GM12878 (cell line): ENCODE data around the gene FHL2.

ENCODE experiments used
- ATF3 ChIP-seq: IDR thresholded peaks from 2 replicates; pipeline ENCODE4 v1.6.1; 2011; ENCODE audit warnings: low read depth, mild to moderate bottlenecking, low read length, moderate library complexity, borderline replicate concordance; ENCODE audit errors: extremely low read depth
- CEBPB ChIP-seq, 2 experiments: fragments of 150-350 bp in 1 of 2; IDR thresholded peaks; 2 replicates each; pipeline ENCODE4 v1.6.1; 2012 to 2014; ENCODE audit warnings: low read depth in 2 of 2, low read length in 2 of 2, borderline replicate concordance in 1 of 2, inconsistent platforms in 1 of 2
- EZH2 ChIP-seq: IDR thresholded peaks from 2 replicates; pipeline ENCODE4 v1.6.1; 2012; ENCODE audit warnings: low read depth, mild to moderate bottlenecking, control low read depth, inconsistent platforms, low read length, borderline replicate concordance; ENCODE audit not compliant: control insufficient read depth
- FOXM1 ChIP-seq: IDR thresholded peaks from 2 replicates; pipeline ENCODE4 v1.6.1; 2012; ENCODE audit warnings: low read depth, mild to moderate bottlenecking, inconsistent platforms, low read length, moderate library complexity
- IKZF1 ChIP-seq: fragments of 450-650 bp; conservative IDR thresholded peaks from 2 replicates; pipeline ENCODE4 v1.6.1; 2017; ENCODE audit warnings: antibody characterized with exemption, mild to moderate bottlenecking
- MEF2B ChIP-seq: fragments of 450-650 bp; IDR thresholded peaks from 2 replicates; pipeline ENCODE4 v1.6.1; 2018; ENCODE audit warnings: mild to moderate bottlenecking, moderate library complexity; ENCODE audit not compliant: partially characterized antibody, poor library complexity, severe bottlenecking
- POLR2A ChIP-seq: IDR thresholded peaks from 2 replicates; pipeline ENCODE4 v1.6.1; 2011; ENCODE audit warnings: low read depth, mild to moderate bottlenecking, low read length
- SRF ChIP-seq, 2 experiments: IDR thresholded peaks; 2 replicates each; pipeline ENCODE4 v1.6.1; 2011; ENCODE audit warnings: low read depth in 2 of 2, low read length in 2 of 2, mild to moderate bottlenecking in 1 of 2, moderate library complexity in 1 of 2
- TARDBP ChIP-seq: IDR thresholded peaks from 2 replicates; pipeline ENCODE4 v1.6.1; 2016; ENCODE audit warnings: borderline replicate concordance
- TF ChIP-seq, protein P1 (sequence below), 3 experiments: IDR thresholded peaks in 2 of 3; conservative IDR thresholded peaks in 1 of 3; 2 replicates each; pipeline ENCODE4 v1.5.1; 2011; ENCODE audit warnings: low read depth in 3 of 3, low read length in 3 of 3, mild to moderate bottlenecking in 3 of 3, control low read depth in 2 of 3, moderate library complexity in 2 of 3, inconsistent platforms in 1 of 3, mixed read lengths in 1 of 3; ENCODE audit not compliant: control insufficient read depth in 2 of 3, insufficient read depth in 1 of 3; ENCODE audit errors: extremely low read depth in 1 of 3
- TF ChIP-seq, protein P2 (sequence below): fragments of 450-650 bp; IDR thresholded peaks from 2 replicates; pipeline ENCODE4 v1.6.1; 2017; ENCODE audit warnings: borderline replicate concordance
- TF ChIP-seq, protein P3 (sequence below): IDR thresholded peaks from 2 replicates; pipeline ENCODE4 v1.6.1; 2012; ENCODE audit warnings: mild to moderate bottlenecking, low read depth, low read length

GRCh38 chr2:105417857-105418436 lies 19.1 kb upstream of the FHL2 start:
- TF ChIP-seq FOXM1: no peak
- TF ChIP-seq CEBPB (IDR thresholded peaks at IDR 0.05; ENCODE audit: borderline replicate concordance in 1 of 2, low read depth in 2 of 2, low read length in 2 of 2): no peak
- TF ChIP-seq, protein P1, sequence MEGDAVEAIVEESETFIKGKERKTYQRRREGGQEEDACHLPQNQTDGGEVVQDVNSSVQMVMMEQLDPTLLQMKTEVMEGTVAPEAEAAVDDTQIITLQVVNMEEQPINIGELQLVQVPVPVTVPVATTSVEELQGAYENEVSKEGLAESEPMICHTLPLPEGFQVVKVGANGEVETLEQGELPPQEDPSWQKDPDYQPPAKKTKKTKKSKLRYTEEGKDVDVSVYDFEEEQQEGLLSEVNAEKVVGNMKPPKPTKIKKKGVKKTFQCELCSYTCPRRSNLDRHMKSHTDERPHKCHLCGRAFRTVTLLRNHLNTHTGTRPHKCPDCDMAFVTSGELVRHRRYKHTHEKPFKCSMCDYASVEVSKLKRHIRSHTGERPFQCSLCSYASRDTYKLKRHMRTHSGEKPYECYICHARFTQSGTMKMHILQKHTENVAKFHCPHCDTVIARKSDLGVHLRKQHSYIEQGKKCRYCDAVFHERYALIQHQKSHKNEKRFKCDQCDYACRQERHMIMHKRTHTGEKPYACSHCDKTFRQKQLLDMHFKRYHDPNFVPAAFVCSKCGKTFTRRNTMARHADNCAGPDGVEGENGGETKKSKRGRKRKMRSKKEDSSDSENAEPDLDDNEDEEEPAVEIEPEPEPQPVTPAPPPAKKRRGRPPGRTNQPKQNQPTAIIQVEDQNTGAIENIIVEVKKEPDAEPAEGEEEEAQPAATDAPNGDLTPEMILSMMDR (IDR thresholded peaks at IDR 0.05 in 2 of 3, conservative IDR thresholded peaks at IDR 0.05 in 1 of 3; ENCODE audit: control insufficient read depth in 2 of 3, extremely low read depth in 1 of 3, insufficient read depth in 1 of 3, low read depth in 3 of 3, low read length in 3 of 3): no peak
- no peak for TF ChIP-seq TARDBP
- no peak for TF ChIP-seq ATF3
- TF ChIP-seq, protein P2, sequence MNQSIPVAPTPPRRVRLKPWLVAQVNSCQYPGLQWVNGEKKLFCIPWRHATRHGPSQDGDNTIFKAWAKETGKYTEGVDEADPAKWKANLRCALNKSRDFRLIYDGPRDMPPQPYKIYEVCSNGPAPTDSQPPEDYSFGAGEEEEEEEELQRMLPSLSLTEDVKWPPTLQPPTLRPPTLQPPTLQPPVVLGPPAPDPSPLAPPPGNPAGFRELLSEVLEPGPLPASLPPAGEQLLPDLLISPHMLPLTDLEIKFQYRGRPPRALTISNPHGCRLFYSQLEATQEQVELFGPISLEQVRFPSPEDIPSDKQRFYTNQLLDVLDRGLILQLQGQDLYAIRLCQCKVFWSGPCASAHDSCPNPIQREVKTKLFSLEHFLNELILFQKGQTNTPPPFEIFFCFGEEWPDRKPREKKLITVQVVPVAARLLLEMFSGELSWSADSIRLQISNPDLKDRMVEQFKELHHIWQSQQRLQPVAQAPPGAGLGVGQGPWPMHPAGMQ: no peak
- no peak for TF ChIP-seq IKZF1
- no peak for TF ChIP-seq POLR2A
- TF ChIP-seq, protein P3, sequence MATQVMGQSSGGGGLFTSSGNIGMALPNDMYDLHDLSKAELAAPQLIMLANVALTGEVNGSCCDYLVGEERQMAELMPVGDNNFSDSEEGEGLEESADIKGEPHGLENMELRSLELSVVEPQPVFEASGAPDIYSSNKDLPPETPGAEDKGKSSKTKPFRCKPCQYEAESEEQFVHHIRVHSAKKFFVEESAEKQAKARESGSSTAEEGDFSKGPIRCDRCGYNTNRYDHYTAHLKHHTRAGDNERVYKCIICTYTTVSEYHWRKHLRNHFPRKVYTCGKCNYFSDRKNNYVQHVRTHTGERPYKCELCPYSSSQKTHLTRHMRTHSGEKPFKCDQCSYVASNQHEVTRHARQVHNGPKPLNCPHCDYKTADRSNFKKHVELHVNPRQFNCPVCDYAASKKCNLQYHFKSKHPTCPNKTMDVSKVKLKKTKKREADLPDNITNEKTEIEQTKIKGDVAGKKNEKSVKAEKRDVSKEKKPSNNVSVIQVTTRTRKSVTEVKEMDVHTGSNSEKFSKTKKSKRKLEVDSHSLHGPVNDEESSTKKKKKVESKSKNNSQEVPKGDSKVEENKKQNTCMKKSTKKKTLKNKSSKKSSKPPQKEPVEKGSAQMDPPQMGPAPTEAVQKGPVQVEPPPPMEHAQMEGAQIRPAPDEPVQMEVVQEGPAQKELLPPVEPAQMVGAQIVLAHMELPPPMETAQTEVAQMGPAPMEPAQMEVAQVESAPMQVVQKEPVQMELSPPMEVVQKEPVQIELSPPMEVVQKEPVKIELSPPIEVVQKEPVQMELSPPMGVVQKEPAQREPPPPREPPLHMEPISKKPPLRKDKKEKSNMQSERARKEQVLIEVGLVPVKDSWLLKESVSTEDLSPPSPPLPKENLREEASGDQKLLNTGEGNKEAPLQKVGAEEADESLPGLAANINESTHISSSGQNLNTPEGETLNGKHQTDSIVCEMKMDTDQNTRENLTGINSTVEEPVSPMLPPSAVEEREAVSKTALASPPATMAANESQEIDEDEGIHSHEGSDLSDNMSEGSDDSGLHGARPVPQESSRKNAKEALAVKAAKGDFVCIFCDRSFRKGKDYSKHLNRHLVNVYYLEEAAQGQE: no peak
- TF ChIP-seq EZH2: no peak
- no peak for TF ChIP-seq SRF (IDR thresholded peaks at IDR 0.05; ENCODE audit: low read depth in 2 of 2, low read length in 2 of 2)
- no peak for TF ChIP-seq MEF2B
